Stimulated activated CD8-positive, alpha-beta memory T cell treated with anti-CD3 and anti-CD28 coated beads, Interleukin-12 subunit alpha, Interleukin-12 subunit beta, amount 100 ng/mL, for 24 hours (primary cell): Measurements from ENCODE around the gene TMEM63C.
"Not testable (repeated sequence)": the region's sequence is repeated elsewhere in the genome, so short reads cannot be mapped to it uniquely, and the experiment has no call there.

Experiments used
- DNase-seq: peaks from one replicate; pipeline ENCODE4 v3.0.0-alpha.2; 2020; ENCODE audit errors: extremely low read depth

Gene TMEM63C

GRCh38 chr14:77276295-77276935 lies 94.8 kb downstream of the TMEM63C start:
- no peak for DNase-seq

GRCh38 chr14:77276959-77277358 lies 95.4 kb downstream of the TMEM63C start:
- no peak for DNase-seq

- DNase-seq: no peak
Measured at GRCh38 chr14:77278461-77279230, 97.0 kb downstream of the TMEM63C start.

GRCh38 chr14:77279719-77280118 lies 98.1 kb downstream of the TMEM63C start:
- no peak for DNase-seq

GRCh38 chr14:77280921-77281320 lies 99.3 kb downstream of the TMEM63C start:
- DNase-seq: not testable (repeated sequence)

DNA sequence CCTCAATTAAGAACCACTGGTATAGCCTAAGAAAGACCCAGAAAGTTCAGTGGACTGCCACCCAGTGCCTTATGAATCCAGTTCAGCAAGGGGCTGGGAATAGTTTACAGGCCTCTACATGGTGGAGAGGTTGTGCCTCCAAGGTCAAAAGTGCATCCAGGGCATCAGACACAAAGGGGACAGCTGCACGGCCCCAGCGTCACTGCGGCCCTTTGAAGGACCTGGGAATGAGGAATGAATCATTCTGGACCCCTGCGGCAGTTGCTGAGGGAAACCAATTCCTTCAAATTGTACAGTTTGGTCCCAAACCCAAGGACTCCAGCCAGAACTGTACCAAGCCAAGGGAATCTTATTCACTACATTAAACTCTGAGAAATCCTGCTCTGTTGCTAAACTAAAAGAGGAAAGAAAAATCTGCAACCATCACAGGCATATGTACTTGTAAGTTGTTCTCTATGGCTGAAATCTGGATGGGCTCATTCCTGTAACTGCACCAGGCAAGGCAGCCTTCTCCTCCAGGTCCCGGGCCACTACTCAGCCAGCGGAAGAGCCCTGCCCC lies 100.3 kb downstream of the TMEM63C start:
- DNase-seq: no peak

DNA sequence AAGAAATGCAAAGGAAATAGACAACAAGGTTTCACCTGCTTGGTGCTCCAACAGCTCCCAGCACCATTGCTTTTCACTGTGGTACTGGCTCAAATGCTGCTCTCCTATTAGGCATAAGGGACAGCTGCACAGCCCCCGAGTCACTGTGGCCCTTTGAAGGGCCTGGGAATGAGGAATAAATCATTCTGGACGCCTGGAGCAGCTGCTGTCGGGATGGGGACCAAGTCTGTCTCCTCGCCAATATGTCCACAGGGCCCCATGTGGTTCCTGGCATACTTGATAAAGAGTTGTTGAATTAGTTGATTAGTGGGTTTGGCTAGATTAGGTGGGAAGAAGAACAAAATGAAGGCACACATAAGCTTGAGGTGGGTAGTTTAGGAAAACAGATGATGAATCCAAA lies 102.5 kb downstream of the TMEM63C start:
- DNase-seq: no peak

- no peak for DNase-seq
Measured at GRCh38 chr14:77284466-77284865, 102.9 kb downstream of the TMEM63C start.

GRCh38 chr14:77286576-77286975 lies 105.0 kb downstream of the TMEM63C start:
- DNase-seq: no peak

GRCh38 chr14:77290705-77291104 lies 109.1 kb downstream of the TMEM63C start:
- DNase-seq: no peak

- no peak for DNase-seq
Measured at GRCh38 chr14:77296155-77296554, 114.6 kb downstream of the TMEM63C start.

DNA sequence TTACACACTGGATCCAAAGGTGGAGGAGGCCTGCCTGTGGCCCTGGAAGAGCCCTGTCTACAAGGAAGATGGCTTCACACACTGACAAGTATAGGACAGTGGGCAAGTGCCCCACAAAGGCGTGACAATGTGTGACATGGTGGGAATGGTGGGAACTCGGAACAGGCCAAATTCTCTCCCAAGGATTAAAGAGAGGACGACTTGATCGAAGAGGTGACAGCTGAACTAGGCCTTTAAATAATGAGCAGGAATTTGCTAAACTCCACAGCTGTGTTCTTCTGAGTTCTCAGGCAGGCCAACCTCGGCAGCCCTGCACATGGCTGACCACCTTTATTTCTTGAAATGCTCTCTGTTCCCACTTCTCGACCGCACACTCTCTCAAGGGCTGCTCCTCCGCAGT lies 115.3 kb downstream of the TMEM63C start:
- no peak for DNase-seq

DNA sequence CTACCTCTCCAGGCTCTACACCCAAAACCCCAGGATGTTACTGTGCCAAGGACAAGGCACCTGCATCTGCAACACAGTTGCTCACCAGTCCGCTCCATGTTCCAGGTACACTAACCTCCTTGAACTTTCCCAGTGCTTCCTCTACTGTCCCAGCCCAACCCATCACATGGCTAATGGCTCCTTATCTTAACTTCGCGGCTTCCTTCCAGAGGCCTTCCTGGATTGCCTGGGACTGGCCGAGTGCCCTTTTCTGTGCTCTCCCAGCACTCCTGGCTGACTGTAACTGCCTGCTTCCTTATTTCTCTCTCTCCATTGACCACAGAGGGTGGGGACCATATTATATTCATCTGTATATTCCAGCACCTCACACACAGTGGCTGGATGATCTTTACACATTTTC lies 118.2 kb downstream of the TMEM63C start:
- no peak for DNase-seq

- DNase-seq: no peak
Measured at GRCh38 chr14:77301103-77301502, 119.5 kb downstream of the TMEM63C start.

- DNase-seq: no peak
Measured at GRCh38 chr14:77302926-77303325, 121.3 kb downstream of the TMEM63C start.

GRCh38 chr14:77303417-77304156 lies 122.0 kb downstream of the TMEM63C start:
- DNase-seq: no peak

DNA sequence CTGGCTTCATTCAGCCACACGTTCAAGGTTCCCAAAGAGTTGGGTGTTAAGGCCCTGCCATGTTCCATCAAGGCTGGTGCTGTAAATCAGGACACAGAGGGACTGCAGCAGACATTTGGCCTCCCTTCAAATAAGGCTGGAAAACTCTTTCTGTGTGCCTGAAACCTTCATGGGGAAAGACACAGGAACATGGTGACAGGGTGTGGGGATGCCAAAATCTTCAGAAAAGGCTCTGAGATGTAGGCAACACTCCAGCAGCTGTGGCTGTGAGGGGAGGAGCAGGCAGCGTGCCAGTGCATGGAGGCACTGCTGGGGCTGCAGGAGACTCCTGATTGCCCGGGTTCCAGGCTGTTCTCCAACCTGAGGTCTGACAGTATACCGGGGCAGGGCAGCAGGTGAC lies 124.1 kb downstream of the TMEM63C start:
- no peak for DNase-seq

GRCh38 chr14:77306416-77306815 lies 124.8 kb downstream of the TMEM63C start:
- DNase-seq: no peak

DNA sequence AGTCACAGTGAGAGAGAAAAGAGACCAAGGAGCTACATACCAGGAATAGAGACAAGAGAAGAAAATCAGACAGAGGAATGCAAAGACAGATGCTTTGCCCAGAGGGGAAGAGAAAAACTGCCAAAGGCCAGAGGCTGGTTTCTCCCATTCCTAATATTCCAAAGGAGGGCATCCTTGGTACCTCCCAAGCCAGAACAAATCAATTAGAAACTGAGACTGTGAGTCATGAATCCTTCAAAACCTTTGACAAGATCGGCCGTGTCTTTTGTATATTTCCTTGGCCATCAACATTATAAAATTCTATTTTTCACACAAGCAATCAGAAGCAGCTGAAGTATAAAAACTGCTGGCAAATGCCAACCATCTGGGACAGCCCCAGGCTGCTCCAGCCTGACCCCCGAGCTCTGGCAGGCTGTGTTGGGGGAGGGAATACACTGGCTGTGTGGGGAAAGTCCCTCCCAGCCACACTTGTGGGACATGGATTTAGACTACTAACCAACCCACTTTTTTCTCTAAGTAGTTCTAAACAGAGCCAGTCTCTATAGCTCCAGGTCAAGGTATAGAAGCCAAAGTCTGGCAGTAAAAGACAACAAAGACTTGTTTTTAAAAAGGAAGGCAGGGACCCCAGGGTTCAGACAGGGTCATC lies 125.4 kb downstream of the TMEM63C start:
- DNase-seq: no peak
